GM18519 (cell line): ENCODE measurements around the gene PIGN.

Experiments
- ATAC-seq: cut with Tn5 transposase; IDR thresholded peaks from one replicate; pipeline ENCODE4 v1.9.1; 2021; ENCODE audit warnings: mild to moderate bottlenecking, moderate library complexity; ENCODE audit not compliant: unreplicated experiment, low FRiP score

Gene PIGN

DNA sequence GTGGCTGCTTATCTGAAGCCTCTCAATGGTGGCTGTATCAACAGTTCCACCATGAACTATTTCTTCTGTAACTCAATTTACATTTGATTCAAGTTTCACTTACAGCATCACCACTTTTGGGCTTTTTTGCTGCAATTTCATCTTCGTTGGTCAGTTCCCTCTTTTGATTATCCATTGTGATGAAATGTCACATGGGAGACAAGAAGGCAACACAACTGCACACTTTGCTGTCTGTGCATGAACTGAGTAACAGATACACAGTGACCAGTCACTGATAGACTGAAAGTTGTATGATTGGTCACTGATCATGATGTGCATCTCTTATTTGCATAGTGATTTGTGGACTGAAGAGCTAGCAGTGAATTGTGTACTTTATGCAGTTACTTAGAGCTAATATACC, 163.3 kb downstream of the PIGN start:
- no peak for ATAC-seq

DNA sequence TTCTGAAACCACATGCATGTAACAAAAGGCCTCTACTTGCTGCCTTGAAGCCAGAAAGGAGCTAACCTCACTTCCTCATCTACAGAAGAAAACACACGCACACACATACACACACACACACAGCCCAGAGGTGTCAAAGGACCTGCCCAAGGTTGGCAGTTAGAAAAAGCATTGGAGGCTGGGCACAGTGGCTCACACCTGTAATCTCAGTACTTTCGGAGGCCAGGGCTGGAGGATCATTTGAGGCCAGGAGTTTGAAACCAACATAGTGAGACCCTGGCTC, 168.2 kb downstream of the PIGN start:
- ATAC-seq: no peak

DNA sequence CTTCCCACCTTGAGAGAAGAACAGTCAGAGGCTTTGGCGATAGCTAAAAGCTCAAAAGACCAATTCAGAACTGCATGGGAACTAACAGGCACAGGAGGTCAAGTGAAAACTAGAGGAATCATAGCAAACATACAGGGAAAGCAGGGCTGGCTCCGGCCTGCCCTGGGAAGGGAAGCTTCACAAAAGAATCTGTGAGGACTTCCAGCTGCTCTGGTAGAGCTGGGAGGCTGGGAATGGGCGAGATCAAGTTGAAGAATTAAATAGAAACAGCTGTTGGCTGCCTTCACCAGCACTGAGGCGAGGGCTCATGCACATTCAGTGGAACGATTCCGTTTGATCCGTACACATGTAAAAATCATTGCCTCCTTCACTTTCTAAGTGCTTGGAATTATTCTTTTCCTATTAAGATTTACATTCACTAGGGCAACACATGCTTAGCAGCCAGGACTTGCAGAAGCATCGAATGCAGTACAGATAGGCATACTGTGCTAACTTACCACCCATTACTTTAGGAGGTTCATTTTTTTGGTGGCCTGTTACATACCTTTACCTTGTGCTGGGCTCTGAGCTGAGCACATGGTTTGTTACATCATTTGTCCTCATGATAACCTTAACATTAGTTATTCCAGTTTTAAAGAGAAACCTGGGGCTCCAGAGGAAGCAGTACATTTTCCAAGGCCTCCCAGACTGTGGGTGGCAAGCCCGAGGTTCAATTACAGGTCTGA, 168.7 kb downstream of the PIGN start:
- ATAC-seq: no peak

DNA sequence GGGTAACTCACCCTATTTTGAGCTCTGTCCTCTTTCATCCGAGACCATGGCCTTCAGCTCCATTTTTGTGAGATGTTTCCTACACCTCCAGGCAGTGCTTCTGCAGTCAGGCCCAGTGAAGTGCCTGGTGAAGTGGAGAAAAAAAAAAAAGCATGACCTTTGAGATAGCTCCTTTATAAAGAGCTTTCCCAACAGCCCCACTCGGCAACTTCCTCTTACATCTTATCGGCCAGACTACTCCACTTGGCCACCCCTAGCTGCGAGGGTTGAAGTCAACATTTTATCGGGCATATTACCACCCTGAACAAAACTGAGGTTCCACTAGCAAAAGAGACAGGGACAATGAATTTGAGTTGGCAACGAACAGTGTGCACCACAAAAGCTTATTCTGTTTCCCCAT, 169.2 kb downstream of the PIGN start:
- ATAC-seq: no peak

DNA sequence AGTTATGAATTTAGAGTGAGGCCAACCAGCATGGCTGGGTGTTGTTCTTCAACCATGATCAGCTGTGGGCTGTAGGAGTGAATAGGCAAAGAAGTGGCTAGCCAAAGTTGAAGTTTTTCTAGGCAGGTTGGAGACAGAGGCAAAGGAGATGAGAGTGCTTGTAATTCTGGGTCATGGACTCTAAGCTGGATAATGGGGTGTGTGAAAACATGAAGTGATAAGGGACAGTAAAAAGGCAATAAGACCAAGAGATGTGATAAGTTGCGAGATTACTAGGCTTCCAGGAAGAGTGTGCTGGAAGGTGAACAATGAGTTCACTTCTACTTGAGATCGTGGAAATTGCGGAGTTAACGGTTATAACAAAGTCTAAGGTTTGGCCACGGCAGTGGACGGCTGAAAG, 175.4 kb downstream of the PIGN start:
- no peak for ATAC-seq

DNA sequence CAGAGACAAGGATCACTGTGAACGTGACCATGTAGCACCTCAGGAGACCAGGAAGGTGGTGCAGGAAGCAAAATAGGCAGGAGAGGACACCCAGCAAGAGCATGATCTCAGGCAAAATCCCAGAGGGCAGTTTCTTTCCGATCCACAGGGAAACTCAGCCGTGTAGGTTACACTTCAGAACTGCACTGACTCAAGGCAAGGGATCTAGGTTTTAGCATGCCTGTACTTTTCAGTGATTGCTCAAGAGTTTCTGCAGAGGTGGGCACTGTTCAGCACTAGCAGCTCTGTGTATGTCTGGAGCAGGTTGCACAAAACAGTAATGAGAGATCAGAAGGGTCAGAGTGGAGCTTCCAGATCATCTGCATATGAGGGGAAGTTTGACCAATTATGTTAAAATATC, 177.3 kb downstream of the PIGN start:
- no peak for ATAC-seq

DNA sequence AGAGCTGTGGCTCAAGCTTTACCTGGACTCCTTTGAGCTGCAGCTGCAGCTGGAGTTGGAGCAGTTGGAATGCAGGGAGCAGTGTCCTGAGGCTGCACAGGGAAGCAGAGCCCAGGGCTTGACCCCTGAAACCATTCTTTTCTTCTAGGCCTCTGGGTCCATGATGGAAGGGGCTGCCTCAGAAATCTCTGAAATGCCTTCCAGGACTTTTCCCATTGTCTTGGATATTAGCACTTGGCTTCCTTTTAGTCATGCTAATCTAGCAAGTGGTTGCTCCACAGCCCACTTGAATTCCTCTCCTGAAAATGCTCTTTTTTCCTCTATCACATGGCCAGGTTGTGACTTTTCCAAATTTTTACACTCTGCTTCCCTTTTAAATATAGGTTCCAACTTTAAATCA, 185.5 kb downstream of the PIGN start:
- no peak for ATAC-seq

DNA sequence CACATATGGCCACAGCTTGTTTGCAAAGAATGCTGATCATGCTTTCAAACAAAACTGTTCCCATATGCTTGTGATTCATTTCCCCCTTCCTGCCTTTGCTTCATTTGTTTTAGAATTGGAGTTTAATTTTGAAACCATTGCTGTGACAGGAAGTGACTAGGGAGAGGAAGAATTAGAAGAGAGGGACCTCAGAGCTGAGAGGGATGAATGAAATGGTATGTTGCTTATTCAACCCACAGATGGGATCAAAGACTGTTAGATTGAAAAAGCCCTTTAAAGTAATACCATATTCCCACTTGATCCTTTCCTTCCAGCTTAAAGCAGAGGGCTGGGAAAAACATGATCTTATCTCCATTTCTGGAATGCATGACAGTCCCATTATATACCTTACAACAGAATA, 187.9 kb downstream of the PIGN start:
- no peak for ATAC-seq

DNA sequence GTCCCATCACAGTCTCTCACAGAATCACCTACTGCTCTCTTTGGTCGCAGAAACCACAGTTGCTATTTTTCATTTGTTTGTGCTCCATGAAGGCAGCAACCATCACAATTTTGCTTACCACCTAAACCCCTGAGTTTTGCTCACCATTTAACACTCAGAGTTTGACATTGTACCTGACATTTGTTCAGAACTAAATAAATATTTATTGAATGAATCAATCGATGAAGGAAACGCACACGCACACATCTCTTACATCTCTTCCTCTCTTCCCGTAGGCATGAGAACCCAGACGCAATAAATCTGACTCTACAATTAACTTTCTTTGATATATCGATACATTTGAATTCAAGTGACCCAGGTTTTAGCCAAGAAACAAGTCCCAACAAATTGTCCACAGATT, 188.5 kb downstream of the PIGN start:
- ATAC-seq: no peak

DNA sequence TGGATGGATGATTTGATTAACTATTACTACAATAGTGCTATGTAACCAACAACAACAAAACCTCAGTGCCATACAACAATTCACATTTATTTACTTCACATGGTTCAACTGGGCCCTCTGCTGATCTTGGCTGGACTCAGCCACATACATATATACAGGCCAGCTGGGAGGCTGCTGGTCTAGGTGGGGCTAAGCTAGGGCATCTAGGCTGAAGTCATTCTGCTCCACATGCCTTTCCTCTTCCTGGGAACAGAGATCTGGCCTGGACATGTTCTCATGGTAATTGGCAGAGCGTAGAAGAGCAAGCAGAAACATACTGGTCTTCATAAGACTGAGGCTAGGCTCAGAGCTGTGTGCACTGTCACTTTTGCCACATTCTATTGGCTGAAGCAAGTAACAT, 191.2 kb downstream of the PIGN start:
- no peak for ATAC-seq

DNA sequence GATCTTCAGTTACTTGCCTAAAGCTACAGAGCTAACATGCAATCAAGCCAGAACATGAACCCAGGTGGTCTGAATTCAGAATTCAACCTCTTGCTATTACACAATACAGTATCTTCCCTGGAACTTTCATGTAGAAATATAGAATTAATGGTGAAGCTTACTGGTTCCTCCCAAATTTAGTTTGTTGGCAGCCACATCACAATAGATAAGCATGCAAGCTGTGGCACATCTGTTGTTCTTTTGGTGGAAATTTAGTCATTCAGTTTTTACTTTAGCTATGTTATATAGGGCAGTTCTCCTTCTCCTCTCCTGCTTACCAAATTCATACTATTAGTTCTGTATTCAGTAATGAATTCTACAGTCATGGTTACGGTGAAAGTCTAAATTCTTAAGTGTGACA, 193.0 kb downstream of the PIGN start:
- ATAC-seq: no peak

DNA sequence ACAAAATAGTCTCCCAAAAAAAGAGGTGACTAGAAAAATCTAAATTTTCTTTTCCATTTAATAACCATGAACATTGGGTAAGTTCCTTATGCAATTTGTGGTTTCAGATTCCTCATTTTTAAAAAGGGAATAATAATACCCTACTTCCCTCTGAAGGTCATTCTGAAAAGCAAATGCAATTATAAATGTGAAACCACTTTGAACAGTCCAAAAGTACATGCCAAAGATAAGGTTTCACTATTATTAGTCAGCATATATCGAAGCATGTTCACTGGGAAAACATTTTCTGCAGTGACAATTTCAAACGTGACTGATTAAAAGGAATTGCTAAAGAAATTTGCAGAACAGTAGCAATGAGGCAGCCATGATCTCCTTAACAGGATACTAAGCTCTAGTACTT, 193.9 kb downstream of the PIGN start:
- peak; percentile 69 for ATAC-seq

DNA sequence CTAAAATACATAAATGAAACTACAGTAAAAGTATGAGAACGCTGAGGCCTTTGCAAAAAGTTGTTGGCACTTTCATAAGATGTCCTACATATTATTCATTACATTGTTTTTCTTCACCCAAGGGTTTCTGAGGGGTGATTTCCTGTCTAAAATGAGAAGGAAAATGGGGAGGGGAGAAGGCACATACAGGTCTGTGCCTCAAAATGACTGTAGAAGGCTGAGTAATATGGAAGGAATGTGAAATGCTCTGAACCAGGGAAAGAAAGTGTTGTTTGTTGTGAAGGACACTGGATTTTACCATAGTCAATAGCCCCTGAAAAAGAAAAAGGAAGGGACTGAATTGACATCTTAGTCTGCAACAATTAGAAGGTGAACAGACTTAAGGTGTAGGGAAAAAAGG, 194.6 kb downstream of the PIGN start:
- no peak for ATAC-seq

DNA sequence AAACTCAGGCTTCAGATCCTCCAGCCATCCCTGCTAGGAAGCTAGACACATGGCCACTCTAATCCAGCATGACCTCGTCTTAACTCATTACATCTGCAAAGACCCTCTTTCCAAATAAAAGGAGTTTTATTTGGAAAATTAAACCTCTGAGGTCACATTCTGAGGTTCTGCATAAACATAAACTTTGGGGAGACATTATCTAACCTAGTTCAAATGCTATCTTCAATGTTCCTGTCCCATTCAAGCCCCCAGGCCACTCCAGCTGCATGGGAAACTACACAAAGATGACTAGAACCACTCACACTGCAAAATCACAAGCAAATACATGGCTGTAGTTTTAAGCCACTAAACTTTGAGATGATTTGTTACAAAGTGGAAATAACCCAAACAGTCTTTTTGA, 195.0 kb downstream of the PIGN start:
- ATAC-seq: no peak

DNA sequence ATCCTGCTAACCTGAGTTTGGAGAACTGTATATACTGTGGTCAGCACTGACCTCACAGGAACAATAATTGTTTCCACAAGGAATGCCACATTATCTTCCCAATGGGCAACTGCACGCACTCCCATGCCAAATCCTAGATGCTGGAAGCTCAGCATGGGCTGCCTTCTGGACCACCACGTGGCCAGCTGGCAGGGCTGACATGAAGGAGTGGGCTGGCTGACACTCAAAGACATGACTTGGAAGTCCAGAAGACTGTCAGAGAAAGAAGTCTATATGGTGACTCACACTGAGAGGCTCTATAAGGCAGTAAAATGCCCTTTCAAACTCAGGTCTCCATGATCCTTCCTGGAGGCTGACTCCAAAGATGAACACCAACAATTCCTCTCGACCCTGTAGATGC, 195.7 kb downstream of the PIGN start:
- no peak for ATAC-seq
